ENCODE data around the gene YWHAE. TPM values are rescaled to one million over a fixed set of nuclear protein-coding genes. Genes with fewer than 3 reads are reported as not detected.

The YWHAE gene
- total RNA-seq, 1 experiment from 2014 or later = 1,404 TPM

DNA sequence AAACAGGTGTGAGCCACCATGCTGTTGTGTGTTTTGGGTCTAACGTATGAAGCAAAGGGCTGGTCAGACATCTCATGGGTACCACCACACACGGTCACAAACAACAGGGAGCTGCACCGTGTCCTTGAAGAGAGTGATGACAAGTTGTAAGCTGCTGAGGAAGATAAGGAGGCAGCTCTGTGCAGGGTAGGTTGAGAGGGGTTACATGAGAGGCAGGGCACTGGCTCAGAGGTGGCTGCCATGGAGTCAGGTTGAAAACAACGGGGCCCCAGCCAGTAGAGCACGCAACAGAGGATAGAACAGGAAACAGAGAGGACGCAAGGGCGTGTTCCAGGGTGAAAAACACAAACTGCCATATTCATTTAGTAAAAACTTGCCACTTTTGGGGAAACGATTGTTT is 68.3 kb downstream of the YWHAE start:
- no peak overlapping the region for H3K27ac ChIP-seq (ENCODE audit: low read depth, low read length, poor library complexity, severe bottlenecking)
- H3K9me3 ChIP-seq (ENCODE audit: low read depth, low read length, poor library complexity, severe bottlenecking) = no peaks in the 10 kb centered on the region
- H3K27me3 ChIP-seq (replicated peaks; ENCODE audit: insufficient read depth, low read depth, low read length, poor library complexity) = no peaks in the 10 kb centered on the region
- intact Hi-C loops (cut with micrococcal nuclease; ENCODE audit: unreplicated experiment) = loop anchor here (1.0 kb wide), 1 partner anchor 55 kb away; no protein-coding TSS in a partner anchor
- no peak for TF ChIP-seq CTCF (conservative IDR thresholded peaks at IDR 0.05; ENCODE audit: low read depth, low read length)
- TF ChIP-seq EZH2 (IDR thresholded peaks at IDR 0.05; ENCODE audit: borderline replicate concordance, low read depth, low read length, poor library complexity, severe bottlenecking) = no peak
- BruUV-seq (replicated peaks) = no TSS peak
- no peaks in the 10 kb centered on the region for H3K4me1 ChIP-seq (ENCODE audit: insufficient read depth, low read length, poor library complexity, severe bottlenecking)
- POLR2A ChIA-PET (ENCODE audit: low non-redundant PET) = no interaction called here
- H3K4me3 ChIP-seq (ENCODE audit: low read depth, low read length, poor library complexity, severe bottlenecking) = no peak overlapping the region
- CTCF ChIA-PET = interaction anchor here (1.1 to 1.6 kb wide), 2 partner anchors 34 to 209 kb away, joined by 3 to 6 read pairs; no protein-coding TSS in a partner anchor
- no peak for DNase-seq (ENCODE audit: low spot score)
- no peaks in the 10 kb centered on the region for H3K36me3 ChIP-seq (ENCODE audit: insufficient read depth, low read length, poor library complexity, severe bottlenecking)

DNA sequence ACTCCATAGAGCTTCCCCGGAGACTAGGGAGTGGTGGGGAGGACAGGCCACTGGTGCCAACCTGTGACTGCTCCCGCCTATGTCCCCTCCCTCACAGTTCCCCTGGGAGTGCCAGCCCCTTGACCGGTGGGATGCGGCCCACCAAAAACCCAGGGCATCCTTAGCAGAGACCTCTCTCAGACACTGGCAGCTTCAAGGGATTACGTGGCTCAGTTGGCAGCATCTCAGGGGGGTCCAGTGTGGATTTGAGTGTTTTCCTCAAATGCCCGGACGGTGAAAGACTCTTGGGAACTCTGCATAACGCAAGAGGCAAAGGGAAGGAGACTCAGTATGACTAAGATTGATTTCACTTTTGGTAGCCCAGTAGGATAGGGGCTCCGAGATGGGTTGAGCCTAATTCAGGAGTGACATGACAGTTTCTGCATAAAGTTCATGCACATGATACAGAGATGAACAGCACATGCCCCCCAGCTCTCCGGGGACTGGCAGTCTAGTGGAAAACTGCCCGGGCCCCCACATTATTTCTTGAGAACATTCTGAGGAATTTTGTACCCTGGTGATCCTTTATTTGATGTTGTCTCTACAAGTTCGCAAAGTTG is 70.2 kb downstream of the YWHAE start:
- POLR2A ChIA-PET (ENCODE audit: low non-redundant PET) = no interaction called here
- Histone ChIP-seq H3K27me3 (replicated peaks; ENCODE audit: insufficient read depth, low read depth, low read length, poor library complexity) (no peaks in the 10 kb centered on the region), H3K4me3 (ENCODE audit: low read depth, low read length, poor library complexity, severe bottlenecking) (no peak overlapping the region), H3K36me3 (ENCODE audit: insufficient read depth, low read length, poor library complexity, severe bottlenecking) (no peaks in the 10 kb centered on the region), H3K4me1 (ENCODE audit: insufficient read depth, low read length, poor library complexity, severe bottlenecking) (no peaks in the 10 kb centered on the region), H3K9me3 (ENCODE audit: low read depth, low read length, poor library complexity, severe bottlenecking) (no peaks in the 10 kb centered on the region), H3K27ac (ENCODE audit: low read depth, low read length, poor library complexity, severe bottlenecking) (no peak overlapping the region)
- TF ChIP-seq CTCF (conservative IDR thresholded peaks at IDR 0.05; ENCODE audit: low read depth, low read length) (no peak), EZH2 (IDR thresholded peaks at IDR 0.05; ENCODE audit: borderline replicate concordance, low read depth, low read length, poor library complexity, severe bottlenecking) (no peak)
- CTCF ChIA-PET = no interaction called here
- no TSS peak for BruUV-seq (replicated peaks)
- DNase-seq (ENCODE audit: low spot score) = no peak
- intact Hi-C loops (cut with micrococcal nuclease; ENCODE audit: unreplicated experiment) = no loop called here

- POLR2A ChIA-PET (ENCODE audit: low non-redundant PET) = no interaction called here
- intact Hi-C loops (cut with micrococcal nuclease; ENCODE audit: unreplicated experiment) = no loop called here
- CTCF ChIA-PET = no interaction called here
- no peaks in the 10 kb centered on the region for H3K9me3 ChIP-seq (ENCODE audit: low read depth, low read length, poor library complexity, severe bottlenecking)
- DNase-seq (ENCODE audit: low spot score) = no peak
- H3K36me3 ChIP-seq (ENCODE audit: insufficient read depth, low read length, poor library complexity, severe bottlenecking) = no peaks in the 10 kb centered on the region
- TF ChIP-seq EZH2 (IDR thresholded peaks at IDR 0.05; ENCODE audit: borderline replicate concordance, low read depth, low read length, poor library complexity, severe bottlenecking) (no peak), CTCF (conservative IDR thresholded peaks at IDR 0.05; ENCODE audit: low read depth, low read length) (no peak)
- no peak overlapping the region for H3K4me3 ChIP-seq (ENCODE audit: low read depth, low read length, poor library complexity, severe bottlenecking)
- BruUV-seq (replicated peaks) = no TSS peak
- no peaks in the 10 kb centered on the region for H3K27me3 ChIP-seq (replicated peaks; ENCODE audit: insufficient read depth, low read depth, low read length, poor library complexity)
- H3K4me1 ChIP-seq (ENCODE audit: insufficient read depth, low read length, poor library complexity, severe bottlenecking) = no peaks in the 10 kb centered on the region
- no peak overlapping the region for H3K27ac ChIP-seq (ENCODE audit: low read depth, low read length, poor library complexity, severe bottlenecking)
Observed at GRCh38 chr17:1328437-1328836, 71.6 kb downstream of the YWHAE start.

Data from A673 (cell line).